Measurements from ENCODE around the gene CRYBB1. TPM values are rescaled to one million over a fixed set of nuclear protein-coding genes. Genes with fewer than 3 reads are reported as not detected.
"Not testable (repeated sequence)": the region's sequence is repeated elsewhere in the genome, so short reads cannot be mapped to it uniquely, and the experiment has no call there.

The CRYBB1 gene
- total RNA-seq, 1 donor, result 0.27 TPM

- no peak for DNase-seq (ENCODE audit: low read depth in 2 of 3, low spot score in 2 of 3)
Observed at GRCh38 chr22:26642465-26643417, 24.9 kb upstream of the CRYBB1 start.

- DNase-seq (ENCODE audit: low read depth in 2 of 3, low spot score in 2 of 3), result no peak
Observed at GRCh38 chr22:26636296-26636695, 18.5 kb upstream of the CRYBB1 start.

- DNase-seq (ENCODE audit: low read depth in 2 of 3, low spot score in 2 of 3), result no peak
Observed at GRCh38 chr22:26635117-26635516, 17.3 kb upstream of the CRYBB1 start.

- DNase-seq (ENCODE audit: low read depth in 2 of 3, low spot score in 2 of 3), result no peak
Observed at GRCh38 chr22:26634189-26634588, 16.4 kb upstream of the CRYBB1 start.

GRCh38 chr22:26632422-26633155, 14.8 kb upstream of the CRYBB1 start:
- DNase-seq (ENCODE audit: low read depth in 2 of 3, low spot score in 2 of 3), result peak in 2 of 3 donors; percentile 37 to 40

GRCh38 chr22:26631282-26631681, 13.5 kb upstream of the CRYBB1 start:
- DNase-seq (ENCODE audit: low read depth in 2 of 3, low spot score in 2 of 3), result no peak

GRCh38 chr22:26629988-26630761, 12.3 kb upstream of the CRYBB1 start:
- no peak for DNase-seq (ENCODE audit: low read depth in 2 of 3, low spot score in 2 of 3)

- DNase-seq (ENCODE audit: low read depth in 2 of 3, low spot score in 2 of 3), result no peak
Observed at GRCh38 chr22:26624803-26625202, 7.0 kb upstream of the CRYBB1 start.

GRCh38 chr22:26623984-26624383, 6.2 kb upstream of the CRYBB1 start:
- DNase-seq (ENCODE audit: low read depth in 2 of 3, low spot score in 2 of 3), result no peak

- DNase-seq (ENCODE audit: low read depth in 2 of 3, low spot score in 2 of 3), result no peak
Observed at GRCh38 chr22:26621663-26622062, 3.8 kb upstream of the CRYBB1 start, which contains the start of gene CRYBA4. Gene CRYBA4, plus strand, starts transcription at chr22:26621963. Its CDS starts 634 bp downstream, at chr22:26622597.

GRCh38 chr22:26620197-26620596, 2.4 kb upstream of the CRYBB1 start:
- no peak for DNase-seq (ENCODE audit: low read depth in 2 of 3, low spot score in 2 of 3)

GRCh38 chr22:26619510-26619909, 1.7 kb upstream of the CRYBB1 start:
- no peak for DNase-seq (ENCODE audit: low read depth in 2 of 3, low spot score in 2 of 3)

GRCh38 chr22:26618455-26618854, 628 bp upstream of the CRYBB1 start:
- no peak for DNase-seq (ENCODE audit: low read depth in 2 of 3, low spot score in 2 of 3)

GRCh38 chr22:26616650-26617049, 1.2 kb downstream of the CRYBB1 start:
- no peak for DNase-seq (ENCODE audit: low read depth in 2 of 3, low spot score in 2 of 3)

- no peak for DNase-seq (ENCODE audit: low read depth in 2 of 3, low spot score in 2 of 3)
Observed at GRCh38 chr22:26615830-26616435, 1.9 kb downstream of the CRYBB1 start.

- peak in 1 of 3 donors; percentile 45 for DNase-seq (ENCODE audit: low read depth in 2 of 3, low spot score in 2 of 3)
Observed at GRCh38 chr22:26615149-26615548, 2.7 kb downstream of the CRYBB1 start.

GRCh38 chr22:26614322-26614721, 3.5 kb downstream of the CRYBB1 start:
- DNase-seq (ENCODE audit: low read depth in 2 of 3, low spot score in 2 of 3), result no peak

- DNase-seq (ENCODE audit: low read depth in 2 of 3, low spot score in 2 of 3), result not testable (repeated sequence)
Observed at GRCh38 chr22:26613753-26614152, 4.1 kb downstream of the CRYBB1 start.

GRCh38 chr22:26612652-26613051, 5.2 kb downstream of the CRYBB1 start:
- DNase-seq (ENCODE audit: low read depth in 2 of 3, low spot score in 2 of 3), result no peak

- DNase-seq (ENCODE audit: low read depth in 2 of 3, low spot score in 2 of 3), result no peak
Observed at GRCh38 chr22:26610996-26611395, 6.8 kb downstream of the CRYBB1 start.
